ENCODE measurements around the gene AKIP1. TPM values are rescaled to one million over a fixed set of nuclear protein-coding genes. Genes with fewer than 3 reads are reported as not detected.

AKIP1 gene
- total and polyA plus RNA-seq, 9 of the 15 experiments (the other 6 are each of a cell fraction or from before 2014, with no cell fraction given), result 9.0 to 52.6 (median 36.2) TPM

- TF ChIP-seq FOSL1 (tag; conservative IDR thresholded peaks at IDR 0.05), result 0 out of 2 replicates have a peak, but pooled peaks have one; percentile 11
- TF ChIP-seq, protein P1, sequence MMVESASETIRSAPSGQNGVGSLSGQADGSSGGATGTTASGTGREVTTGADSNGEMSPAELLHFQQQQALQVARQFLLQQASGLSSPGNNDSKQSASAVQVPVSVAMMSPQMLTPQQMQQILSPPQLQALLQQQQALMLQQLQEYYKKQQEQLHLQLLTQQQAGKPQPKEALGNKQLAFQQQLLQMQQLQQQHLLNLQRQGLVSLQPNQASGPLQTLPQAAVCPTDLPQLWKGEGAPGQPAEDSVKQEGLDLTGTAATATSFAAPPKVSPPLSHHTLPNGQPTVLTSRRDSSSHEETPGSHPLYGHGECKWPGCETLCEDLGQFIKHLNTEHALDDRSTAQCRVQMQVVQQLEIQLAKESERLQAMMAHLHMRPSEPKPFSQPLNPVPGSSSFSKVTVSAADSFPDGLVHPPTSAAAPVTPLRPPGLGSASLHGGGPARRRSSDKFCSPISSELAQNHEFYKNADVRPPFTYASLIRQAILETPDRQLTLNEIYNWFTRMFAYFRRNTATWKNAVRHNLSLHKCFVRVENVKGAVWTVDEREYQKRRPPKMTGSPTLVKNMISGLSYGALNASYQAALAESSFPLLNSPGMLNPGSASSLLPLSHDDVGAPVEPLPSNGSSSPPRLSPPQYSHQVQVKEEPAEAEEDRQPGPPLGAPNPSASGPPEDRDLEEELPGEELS (CRISPR knock-in tag; IDR thresholded peaks at IDR 0.05; ENCODE audit: borderline replicate concordance), result no peak
- TF ChIP-seq JUND (IDR thresholded peaks at IDR 0.05; ENCODE audit: borderline replicate concordance, low read depth, low read length), result no peak
- TF ChIP-seq JUND (tag; IDR thresholded peaks at IDR 0.05; ENCODE audit: borderline replicate concordance, low read depth, low read length), result 0 out of 3 replicates have a peak, but pooled peaks have one; percentile 21
- no peak for TF ChIP-seq XRCC3 (IDR thresholded peaks at IDR 0.05)
- TF ChIP-seq YBX1 (IDR thresholded peaks at IDR 0.05), result no peak
- no peak for TF ChIP-seq HMGN3 (IDR thresholded peaks at IDR 0.05; ENCODE audit: borderline replicate concordance, extremely low read depth, insufficient read length, low read depth, low read length)
- TF ChIP-seq DDX20 (tag; IDR thresholded peaks at IDR 0.05; ENCODE audit: low read depth), result no peak
- TF ChIP-seq NKRF (IDR thresholded peaks at IDR 0.05; ENCODE audit: borderline replicate concordance), result no peak
- TF ChIP-seq, protein P2, sequence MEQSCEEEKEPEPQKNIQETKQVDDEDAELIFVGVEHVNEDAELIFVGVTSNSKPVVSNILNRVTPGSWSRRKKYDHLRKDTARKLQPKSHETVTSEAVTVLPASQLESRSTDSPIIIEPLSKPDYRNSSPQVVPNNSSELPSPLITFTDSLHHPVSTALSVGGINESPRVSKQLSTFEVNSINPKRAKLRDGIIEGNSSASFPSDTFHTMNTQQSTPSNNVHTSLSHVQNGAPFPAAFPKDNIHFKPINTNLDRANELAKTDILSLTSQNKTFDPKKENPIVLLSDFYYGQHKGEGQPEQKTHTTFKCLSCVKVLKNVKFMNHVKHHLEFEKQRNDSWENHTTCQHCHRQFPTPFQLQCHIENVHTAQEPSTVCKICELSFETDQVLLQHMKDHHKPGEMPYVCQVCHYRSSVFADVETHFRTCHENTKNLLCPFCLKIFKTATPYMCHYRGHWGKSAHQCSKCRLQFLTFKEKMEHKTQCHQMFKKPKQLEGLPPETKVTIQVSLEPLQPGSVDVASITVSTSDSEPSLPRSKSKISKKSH (CRISPR knock-in tag; IDR thresholded peaks at IDR 0.05), result no peak
- TF ChIP-seq TSHZ1 (CRISPR knock-in tag; IDR thresholded peaks at IDR 0.05), result no peak
- TF ChIP-seq ZNF263 (CRISPR knock-in tag; IDR thresholded peaks at IDR 0.05; ENCODE audit: borderline replicate concordance), result no peak
Measured at GRCh38 chr11:8959546-8960166, 48.7 kb downstream of the AKIP1 start (continued).
